ENCODE measurements around the gene SLC48A1.
"Not testable (repeated sequence)": the region's sequence is repeated elsewhere in the genome, so short reads cannot be mapped to it uniquely, and the experiment has no call there.

Gene SLC48A1

GRCh38 chr12:47813511-47814196 is 40.6 kb downstream of the SLC48A1 start:
- peak; percentile 39 for DNase-seq

- DNase-seq: no peak
These were observed 41.6 kb downstream of the SLC48A1 start for GRCh38 chr12:47814539-47815170.

DNA sequence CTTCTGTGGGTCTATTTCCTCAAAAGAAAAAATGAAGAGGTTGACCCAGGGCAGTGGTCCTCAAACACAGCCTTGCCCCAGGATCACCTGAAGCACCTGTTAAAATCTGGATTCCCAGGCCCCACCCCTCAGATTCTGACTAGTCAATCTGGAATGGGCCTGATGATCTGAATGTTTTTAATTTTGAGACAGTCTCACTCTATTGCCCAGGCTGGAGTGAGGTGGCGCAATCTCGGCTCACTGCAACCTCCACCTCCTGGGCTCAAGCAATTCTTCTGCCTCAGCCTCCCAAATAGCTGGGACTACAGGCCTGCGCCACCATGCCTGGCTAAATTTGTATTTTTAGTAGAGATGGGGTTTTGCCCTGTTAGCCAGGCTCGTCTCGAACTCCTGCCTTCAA is 42.4 kb downstream of the SLC48A1 start:
- not testable (repeated sequence) for DNase-seq

GRCh38 chr12:47816403-47817271 is 43.6 kb downstream of the SLC48A1 start:
- DNase-seq: no peak

- DNase-seq: no peak
These were observed 44.4 kb downstream of the SLC48A1 start for GRCh38 chr12:47817272-47818006.

DNA sequence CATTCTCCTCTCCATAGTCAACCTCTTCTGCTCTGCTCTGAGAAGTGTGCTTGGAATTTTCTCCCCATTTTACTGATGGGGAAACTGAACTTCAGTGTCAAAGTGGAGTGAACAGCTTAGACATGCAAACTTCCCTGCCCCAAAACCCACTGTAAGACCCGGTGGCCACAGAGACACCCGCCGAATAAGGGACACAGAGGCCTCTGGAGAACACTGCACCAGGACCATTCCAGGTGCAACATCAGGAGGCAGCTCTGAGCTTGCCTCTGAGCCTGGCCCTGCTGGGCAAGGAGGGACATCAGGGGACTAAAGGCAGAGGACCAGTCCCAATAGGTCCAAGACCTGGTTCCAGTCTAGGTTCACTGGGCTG is 45.0 kb downstream of the SLC48A1 start:
- DNase-seq: no peak

DNA sequence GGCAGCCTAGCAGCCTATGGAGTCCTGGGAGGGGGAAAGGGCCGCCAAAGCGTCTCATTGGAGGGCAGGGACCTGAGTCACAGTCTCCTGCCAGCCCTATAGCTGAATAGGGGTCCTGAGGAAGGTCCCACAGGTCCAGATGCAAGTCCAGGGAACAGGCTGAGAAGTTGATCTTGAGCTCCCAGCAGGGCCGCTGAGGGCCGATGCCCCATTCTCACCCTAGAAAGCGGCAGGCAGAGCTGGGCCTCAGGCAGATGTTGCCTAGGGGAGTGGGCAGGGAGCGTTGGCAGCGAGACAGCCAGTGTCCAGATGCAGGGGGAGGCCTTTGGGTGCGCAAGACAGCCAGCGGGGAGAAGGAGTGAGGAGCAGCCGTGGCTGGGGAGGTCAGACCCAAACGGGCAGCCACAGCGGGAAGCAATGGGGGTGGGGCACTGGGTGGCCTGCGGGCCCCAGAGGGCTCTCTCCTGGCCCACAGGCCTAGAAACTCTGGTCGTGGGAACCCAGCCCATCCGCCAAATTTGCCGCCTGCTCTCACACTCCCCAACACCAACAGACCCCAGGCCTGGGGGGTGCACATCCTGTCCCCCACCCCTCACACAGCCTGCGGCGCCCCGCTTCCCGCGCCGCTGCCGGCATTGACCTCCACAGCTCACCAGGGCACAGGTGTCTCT is 45.6 kb downstream of the SLC48A1 start:
- no peak for DNase-seq

- DNase-seq: no peak
These were observed 46.3 kb downstream of the SLC48A1 start for GRCh38 chr12:47819138-47819895.

- DNase-seq: peak; percentile 90
These were observed 47.0 kb downstream of the SLC48A1 start, which contains the start of gene HDAC7 for GRCh38 chr12:47819896-47820630. Gene HDAC7 (minus strand): TSS chr12:47819903. CDS start chr12:47819785, 118 bp downstream.

GRCh38 chr12:47820631-47821345 is 47.8 kb downstream of the SLC48A1 start:
- peak; percentile 99 for DNase-seq

GRCh38 chr12:47821346-47821706 is 48.3 kb downstream of the SLC48A1 start:
- no peak for DNase-seq

GRCh38 chr12:47822401-47822800 is 49.4 kb downstream of the SLC48A1 start:
- DNase-seq: no peak

DNA sequence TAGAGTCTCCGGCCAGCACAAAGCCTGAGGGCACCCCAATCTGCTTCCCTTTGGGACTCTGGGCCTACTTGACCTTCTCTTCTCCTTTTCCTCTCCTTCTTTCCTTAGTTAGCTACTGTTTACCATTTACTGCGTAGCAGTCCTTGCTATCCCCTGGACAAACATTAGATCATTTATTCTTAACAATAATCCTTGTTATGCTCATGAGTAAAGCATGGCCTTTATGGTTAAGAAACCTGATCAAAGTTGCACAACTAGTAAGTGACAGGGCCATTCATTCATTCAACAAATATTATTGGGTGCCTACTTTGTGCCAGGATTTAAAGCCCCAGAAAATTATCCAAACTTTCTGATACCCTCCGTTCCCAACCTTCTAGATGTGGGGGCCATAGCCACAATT is 49.8 kb downstream of the SLC48A1 start:
- DNase-seq: no peak

DNA sequence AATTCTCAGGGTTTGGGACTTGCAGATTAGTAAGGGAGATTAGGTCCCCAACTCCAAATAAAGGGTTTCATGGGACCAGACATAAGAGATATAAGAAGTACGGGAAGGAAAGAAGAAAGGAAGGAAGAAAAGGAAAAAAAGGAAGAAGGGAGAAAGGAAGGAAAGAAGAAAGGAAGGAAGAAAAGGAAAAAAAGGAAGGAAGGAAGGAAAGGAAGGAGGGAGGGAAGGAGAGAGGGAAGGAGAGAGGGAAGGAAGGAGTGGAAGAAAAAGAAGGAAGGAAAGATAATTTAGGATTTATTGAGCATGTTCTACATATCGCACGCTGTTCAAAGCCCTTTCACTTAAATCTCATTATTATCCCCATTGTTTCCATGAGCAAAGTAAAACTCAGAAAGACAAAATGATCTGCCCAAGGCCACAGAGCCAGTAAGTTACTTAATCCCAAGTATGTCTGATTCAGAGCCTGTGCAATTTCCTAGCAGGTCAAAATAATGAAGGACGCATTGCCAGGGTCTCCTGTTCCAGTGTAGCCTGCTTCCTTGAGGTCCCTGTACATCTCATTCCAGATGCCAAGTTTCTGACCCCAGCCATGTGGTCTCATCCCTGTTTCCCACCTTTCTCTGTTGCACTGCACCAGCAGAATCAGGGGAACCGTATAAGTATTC is 50.5 kb downstream of the SLC48A1 start:
- DNase-seq: no peak

GRCh38 chr12:47824198-47824597 is 51.2 kb downstream of the SLC48A1 start:
- DNase-seq: no peak

- DNase-seq: no peak
These were observed 51.6 kb downstream of the SLC48A1 start for GRCh38 chr12:47824635-47825034.

DNA sequence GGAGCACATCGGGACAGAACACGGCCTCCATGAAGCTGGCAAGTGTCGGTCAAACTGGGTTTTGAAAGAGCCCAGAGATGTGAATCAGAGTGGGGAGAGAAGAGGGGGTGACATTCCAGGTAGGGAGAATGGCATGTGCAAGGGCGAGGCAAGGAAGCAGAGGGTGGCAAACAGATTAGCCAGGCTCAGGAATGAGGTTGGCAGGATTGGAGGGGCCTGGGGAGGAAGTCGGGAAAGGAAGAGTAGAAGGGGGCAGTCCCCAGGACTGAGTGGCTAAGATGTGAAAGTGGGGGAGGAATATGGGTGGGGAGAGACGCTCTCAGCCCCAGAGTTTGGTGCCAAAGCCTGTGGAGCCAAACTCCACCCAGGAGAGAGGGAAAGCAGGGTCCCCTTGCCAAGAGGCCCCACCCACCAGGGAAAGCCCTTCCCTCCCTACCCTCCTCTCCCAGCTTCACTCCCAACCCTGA is 52.2 kb downstream of the SLC48A1 start:
- DNase-seq: no peak

DNA sequence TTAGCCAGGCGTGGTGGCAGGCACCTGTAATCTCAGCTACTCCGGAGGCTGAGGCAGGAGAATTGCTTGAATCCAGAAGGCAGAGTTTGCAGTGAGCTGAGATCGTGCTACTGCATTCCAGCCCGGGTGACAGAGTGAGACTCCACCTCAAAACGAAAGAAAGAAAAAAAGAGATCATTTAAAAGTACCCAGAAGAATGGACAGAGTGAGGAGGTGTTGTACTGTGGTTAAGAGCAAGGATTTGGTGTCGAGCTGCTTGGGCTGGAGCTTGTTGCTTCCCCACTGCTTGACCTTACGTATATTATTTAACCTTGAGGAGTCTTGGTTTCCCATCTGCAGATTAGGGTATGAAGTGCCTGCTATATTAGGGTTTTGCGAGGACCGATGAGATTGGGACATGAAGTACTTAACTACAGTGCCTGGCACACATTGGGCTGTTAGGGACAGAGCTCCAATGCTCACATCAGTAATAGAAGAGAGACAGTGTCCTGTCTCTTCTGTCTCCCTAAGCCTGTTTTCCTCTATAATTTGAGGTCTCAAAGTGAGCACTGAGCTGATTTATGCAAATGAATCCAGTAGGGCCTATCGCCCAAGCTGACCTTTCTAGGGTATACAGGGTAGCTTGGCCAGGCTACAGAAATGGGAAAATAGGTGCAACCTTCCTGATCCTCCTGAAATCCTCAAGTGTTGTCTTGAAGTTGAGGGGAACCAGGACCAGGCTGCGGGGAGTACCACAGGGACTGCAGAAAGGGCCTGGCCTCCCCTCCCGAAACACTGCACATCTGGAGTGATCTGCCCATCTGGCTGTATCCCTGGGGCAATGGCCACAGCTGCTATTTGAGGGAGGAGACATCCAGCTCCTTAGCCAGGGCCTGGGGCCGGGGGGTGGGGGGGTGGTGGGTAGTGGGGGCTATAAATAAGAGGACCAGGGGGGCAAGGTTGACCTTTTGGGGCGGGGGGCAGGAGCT is 55.3 kb downstream of the SLC48A1 start:
- DNase-seq: no peak
